GM12875 (cell line): ENCODE measurements around the gene PKDCC.

Experiments used
- H3K4me3 ChIP-seq: one replicate; pipeline ENCODE4 v1.5.1; 2011; ENCODE audit warnings: low read depth, low read length, control low read depth
- CTCF ChIP-seq: IDR thresholded peaks from 2 replicates; pipeline ENCODE4 v1.5.1; 2011; ENCODE audit warnings: low read depth, mild to moderate bottlenecking, control low read depth, inconsistent platforms, low read length, moderate library complexity, borderline replicate concordance; ENCODE audit not compliant: insufficient read depth

The PKDCC gene

GRCh38 chr2:42021464-42021863 is 26.4 kb upstream of the PKDCC start:
- no peak overlapping the region for H3K4me3 ChIP-seq
- no peak for TF ChIP-seq CTCF

GRCh38 chr2:42025151-42025582 is 22.7 kb upstream of the PKDCC start:
- TF ChIP-seq CTCF: no peak
- H3K4me3 ChIP-seq: no peak overlapping the region

GRCh38 chr2:42026272-42026671 is 21.5 kb upstream of the PKDCC start:
- no peak overlapping the region for H3K4me3 ChIP-seq
- no peak for TF ChIP-seq CTCF

- H3K4me3 ChIP-seq: no peak overlapping the region
- TF ChIP-seq CTCF: no peak
Measured at GRCh38 chr2:42028571-42029148, 19.2 kb upstream of the PKDCC start.

- no peak overlapping the region for H3K4me3 ChIP-seq
- no peak for TF ChIP-seq CTCF
Measured at GRCh38 chr2:42029171-42029570, 18.6 kb upstream of the PKDCC start.

GRCh38 chr2:42029639-42030199 is 18.1 kb upstream of the PKDCC start:
- H3K4me3 ChIP-seq: no peak overlapping the region
- TF ChIP-seq CTCF: no peak

GRCh38 chr2:42030200-42030759 is 17.5 kb upstream of the PKDCC start:
- no peak for TF ChIP-seq CTCF
- no peak overlapping the region for H3K4me3 ChIP-seq
